Right atrium auricular region (tissue), 2 donors: ENCODE data around the gene GREB1L. TPM values are rescaled to one million over a fixed set of nuclear protein-coding genes. Genes with fewer than 3 reads are reported as not detected.
"Not testable (repeated sequence)": the region's sequence is repeated elsewhere in the genome, so short reads cannot be mapped to it uniquely, and the experiment has no call there.

Experiments used
- DNase-seq: peaks from one replicate; pipeline ENCODE4 v3.0.0-alpha.2; 2019; ENCODE audit warnings: low spot score
- H3K27ac ChIP-seq, 2 donors: fragments of 200-600 bp; sonication (generic); 1 replicate in 1 of 2; 2 replicates in 1 of 2; pipeline ENCODE4 v1.5.1; 2016 to 2019
- H3K27me3 ChIP-seq, 2 donors: fragments of 200-600 bp; sonication (generic); one replicate each; pipeline versions ENCODE4 v1.5.1 to v1.6.0; 2017 to 2019
- H3K36me3 ChIP-seq: fragments of 200-600 bp; sonication (generic); one replicate; pipeline ENCODE4 v1.5.1; 2016
- H3K4me1 ChIP-seq, 2 donors: fragments of 200-600 bp; sonication (generic); one replicate each; pipeline versions ENCODE4 v1.5.1 to v1.6.0; 2017 to 2019
- H3K4me3 ChIP-seq, 2 donors: fragments of 200-600 bp; sonication (generic); 1 replicate in 1 of 2; 2 replicates in 1 of 2; pipeline ENCODE4 v1.5.1; 2017 to 2019; ENCODE audit warnings: mild to moderate bottlenecking in 1 of 2, moderate library complexity in 1 of 2
- H3K9me3 ChIP-seq, 2 donors: fragments of 200-600 bp; sonication (generic); one replicate each; pipeline ENCODE4 v1.5.1; 2019
- CTCF ChIP-seq, 2 donors: fragments of 200-600 bp; sonication (generic); IDR thresholded peaks; one replicate each; pipeline ENCODE4 v1.5.1; 2019; ENCODE audit warnings: antibody characterized with exemption in 2 of 2
- total RNA-seq, 2 donors: library from RNA; depleted of rRNA; stranded (reverse); fragments of >200 nt; gene quantifications; one replicate each; pipeline ENCODE4 v1.1.0, GENCODE V29; 2016

The GREB1L gene
- total RNA-seq, 2 donors from 2014 or later: 17.5 to 19.1 TPM

GRCh38 chr18:21203542-21204241 is 38.3 kb upstream of the GREB1L start:
- Histone ChIP-seq H3K36me3 (no peaks in the 10 kb centered on the region), H3K27ac (no peak overlapping the region), H3K27me3 (no peaks in the 10 kb centered on the region), H3K4me1 (no peaks in the 10 kb centered on the region), H3K9me3 (no peaks in the 10 kb centered on the region), H3K4me3 (no peak overlapping the region)
- TF ChIP-seq CTCF (IDR thresholded peaks at IDR 0.05): no peak
- no peak for DNase-seq

GRCh38 chr18:21205695-21206094 is 36.3 kb upstream of the GREB1L start:
- no peak for TF ChIP-seq CTCF (IDR thresholded peaks at IDR 0.05)
- Histone ChIP-seq H3K27ac (no peak overlapping the region), H3K9me3 (no peaks in the 10 kb centered on the region), H3K27me3 (no peaks in the 10 kb centered on the region), H3K4me3 (no peak overlapping the region), H3K4me1 (no peaks in the 10 kb centered on the region), H3K36me3 (no peaks in the 10 kb centered on the region)
- no peak for DNase-seq

- no peak for DNase-seq
- Histone ChIP-seq H3K9me3 (no peaks in the 10 kb centered on the region), H3K36me3 (no peaks in the 10 kb centered on the region), H3K4me1 (no peaks in the 10 kb centered on the region), H3K27me3 (no peaks in the 10 kb centered on the region), H3K4me3 (no peak overlapping the region), H3K27ac (no peak overlapping the region)
- no peak for TF ChIP-seq CTCF (IDR thresholded peaks at IDR 0.05)
These were observed 31.8 kb upstream of the GREB1L start for GRCh38 chr18:21210278-21210677.

GRCh38 chr18:21210784-21211183 is 31.2 kb upstream of the GREB1L start:
- no peaks in the 10 kb centered on the region for H3K27me3 ChIP-seq
- no peak for DNase-seq
- H3K27ac ChIP-seq: no peak overlapping the region
- H3K4me3 ChIP-seq: no peak overlapping the region
- no peaks in the 10 kb centered on the region for H3K9me3 ChIP-seq
- no peaks in the 10 kb centered on the region for H3K4me1 ChIP-seq
- H3K36me3 ChIP-seq: no peaks in the 10 kb centered on the region
- TF ChIP-seq CTCF (IDR thresholded peaks at IDR 0.05): no peak

- not testable (repeated sequence) for H3K9me3 ChIP-seq, DNase-seq, H3K4me1 ChIP-seq, H3K27ac ChIP-seq, H3K27me3 ChIP-seq, H3K36me3 ChIP-seq, H3K4me3 ChIP-seq
These were observed 27.6 kb upstream of the GREB1L start for GRCh38 chr18:21214409-21214808.

- Histone ChIP-seq H3K36me3 (no peaks in the 10 kb centered on the region), H3K4me1 (no peaks in the 10 kb centered on the region), H3K27me3 (no peaks in the 10 kb centered on the region), H3K9me3 (no peaks in the 10 kb centered on the region), H3K27ac (no peak overlapping the region), H3K4me3 (no peak overlapping the region)
- DNase-seq: no peak
- no peak for TF ChIP-seq CTCF (IDR thresholded peaks at IDR 0.05)
These were observed 26.5 kb upstream of the GREB1L start for GRCh38 chr18:21215490-21215889.
